MM.1S (cell line): ENCODE measurements around the gene PHF19.

Experiments used
- CTCF ChIP-seq: fragments of 300-600 bp; sonication (generic); IDR thresholded peaks from 2 replicates; pipeline ENCODE4 v1.5.1; 2016; ENCODE audit warnings: antibody characterized with exemption, low read length, mixed read lengths
- EZH2 ChIP-seq: fragments of 300-600 bp; sonication (generic); optimal IDR thresholded peaks from 2 replicates; pipeline ENCODE3; 2017; ENCODE audit warnings: low read depth, mild to moderate bottlenecking, antibody characterized with exemption, low read length, mixed read lengths
- EZH2phosphoT487 ChIP-seq: fragments of 300-600 bp; sonication (generic); IDR thresholded peaks from 2 replicates; pipeline ENCODE4 v1.6.1; 2018; ENCODE audit warnings: antibody characterized with exemption, low read length

DNA sequence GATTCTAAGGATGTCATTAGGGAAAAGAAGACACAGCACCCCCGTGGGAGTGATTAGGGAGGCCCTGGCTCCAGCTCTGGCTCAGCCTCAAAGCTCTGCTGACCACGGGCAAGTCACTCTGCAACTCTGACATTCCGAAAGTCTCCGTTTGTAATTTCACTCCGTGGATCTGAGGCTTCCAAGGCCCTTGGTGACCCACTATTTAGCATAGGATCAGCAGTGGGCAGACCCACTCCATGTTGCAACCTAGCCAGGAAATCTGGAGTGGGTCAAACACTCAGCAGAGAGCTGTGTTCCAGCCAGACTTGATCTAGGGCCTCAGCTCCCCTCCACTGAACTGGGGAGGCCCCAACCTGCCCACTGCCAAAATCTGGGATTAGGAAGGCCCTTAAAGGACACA, 11.8 kb downstream of the PHF19 start:
- TF ChIP-seq CTCF: no peak
- no peak for TF ChIP-seq EZH2
- TF ChIP-seq EZH2phosphoT487: no peak
